Glutamatergic neuron (in vitro differentiated cells): ENCODE measurements around the gene MON1B. TPM values are rescaled to one million over a fixed set of nuclear protein-coding genes. Genes with fewer than 3 reads are reported as not detected.

Source experiments
- DNase-seq: peaks from one replicate; pipeline ENCODE4 v3.0.0; 2022
- H3K27ac Mint-ChIP-seq: one replicate; pipeline ENCODE4 v1.8.0; 2020; ENCODE audit warnings: mild to moderate bottlenecking, mixed read lengths, inconsistent platforms; ENCODE audit not compliant: unreplicated experiment
- H3K27me3 Mint-ChIP-seq: one replicate; pipeline ENCODE4 v1.8.0; 2020; ENCODE audit warnings: mild to moderate bottlenecking, moderate library complexity, mixed read lengths, inconsistent platforms; ENCODE audit not compliant: unreplicated experiment
- H3K36me3 Mint-ChIP-seq: one replicate; pipeline ENCODE4 v1.8.0; 2020; ENCODE audit warnings: mild to moderate bottlenecking, mixed read lengths, inconsistent platforms; ENCODE audit not compliant: unreplicated experiment
- H3K4me1 Mint-ChIP-seq: one replicate; pipeline ENCODE4 v1.8.0; 2020; ENCODE audit warnings: mild to moderate bottlenecking, low read depth, mixed read lengths, inconsistent platforms; ENCODE audit not compliant: unreplicated experiment
- H3K4me3 Mint-ChIP-seq: one replicate; pipeline ENCODE4 v1.8.0; 2020; ENCODE audit warnings: mild to moderate bottlenecking, mixed read lengths, inconsistent platforms; ENCODE audit not compliant: unreplicated experiment
- H3K9me3 Mint-ChIP-seq: one replicate; pipeline ENCODE4 v1.8.0; 2020; ENCODE audit warnings: mild to moderate bottlenecking, moderate library complexity, mixed read lengths, inconsistent platforms; ENCODE audit not compliant: unreplicated experiment
- CTCF ChIP-seq: fragments of 200-600 bp; sonication (generic); IDR thresholded peaks from one replicate; pipeline ENCODE4 v1.5.0; 2021; ENCODE audit not compliant: partially characterized antibody, unreplicated experiment
- long read RNA-seq: library from polyadenylated mRNA; unstranded; transcript quantifications from one replicate; pipeline ENCODE4 v2.0.0, GENCODE V29; 2020; ENCODE audit not compliant: unreplicated experiment
- total RNA-seq: library from RNA; stranded (reverse); fragmentation: NEBNext Ultra II Directional; extraction: Animal tissue kit (Norgen Biotek cat#: 25700); gene quantifications from one replicate; pipeline ENCODE4 v1.2.1, GENCODE V29; 2021; ENCODE audit not compliant: unreplicated experiment

Gene MON1B
- total RNA-seq = 47.0 TPM
- long read RNA-seq, full-length matches to known transcripts = 3 of 6 reads
- long read RNA-seq, partial matches to known transcripts = 2 of 6 reads
- long read RNA-seq, other reads (novel, unspliced or antisense) = 1 of 6 reads

GRCh38 chr16:77190478-77191258 lies at the start of gene MON1B:
TSS of gene MON1B (plus strand) at chr16:77191190. CDS start at chr16:77191486, 296 bp downstream.
- peak within 1 kb of the TSS; percentile 90 for H3K4me3 Mint-ChIP-seq
- H3K27ac Mint-ChIP-seq = peak within 1 kb of the TSS; percentile 95
- H3K27me3 Mint-ChIP-seq = peaks cover 5% of the 10 kb centered on the region
- H3K4me1 Mint-ChIP-seq = peaks cover 19% of the 10 kb centered on the region
- DNase-seq = peak; percentile 93
- peaks cover 8% of the 10 kb centered on the region for H3K36me3 Mint-ChIP-seq
- H3K9me3 Mint-ChIP-seq = peaks cover 12% of the 10 kb centered on the region
- TF ChIP-seq CTCF = no peak

- no peak overlapping the region for H3K4me3 Mint-ChIP-seq
- no peak for DNase-seq
- no peak overlapping the region for H3K27ac Mint-ChIP-seq
- peaks cover 6% of the 10 kb centered on the region for H3K9me3 Mint-ChIP-seq
- TF ChIP-seq CTCF = no peak
- no peaks in the 10 kb centered on the region for H3K27me3 Mint-ChIP-seq
- H3K36me3 Mint-ChIP-seq = peaks cover 5% of the 10 kb centered on the region
- peaks cover 2% of the 10 kb centered on the region for H3K4me1 Mint-ChIP-seq
Measured at GRCh38 chr16:77143364-77143763, 47.6 kb upstream of the MON1B start.

DNA sequence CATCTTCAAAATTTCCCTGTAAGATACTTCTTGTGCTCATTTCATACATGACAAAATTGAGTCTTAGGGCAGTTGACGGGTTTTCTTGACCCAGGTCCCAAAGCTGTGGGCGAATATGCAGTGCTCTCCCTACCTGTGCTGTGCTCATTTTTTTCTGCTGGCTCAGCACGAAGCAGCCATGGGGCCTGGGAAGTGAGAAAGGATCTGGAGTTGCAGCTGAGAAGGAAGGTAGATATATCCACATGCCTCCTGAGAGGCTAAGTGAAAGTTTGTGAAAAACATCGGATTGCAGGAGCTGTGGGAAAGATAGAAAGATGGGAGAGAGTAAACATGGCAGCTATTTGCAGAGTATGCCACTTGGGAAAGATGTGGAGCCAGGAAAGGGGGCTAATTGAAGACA lies 42.9 kb upstream of the MON1B start:
- TF ChIP-seq CTCF = no peak
- Mint-ChIP-seq H3K9me3 (peaks cover 2% of the 10 kb centered on the region), H3K27me3 (no peaks in the 10 kb centered on the region), H3K4me1 (no peaks in the 10 kb centered on the region), H3K36me3 (peaks cover 5% of the 10 kb centered on the region), H3K27ac (no peak overlapping the region), H3K4me3 (no peak overlapping the region)
- DNase-seq = no peak

- H3K4me1 Mint-ChIP-seq = peaks cover 7% of the 10 kb centered on the region
- DNase-seq = no peak
- TF ChIP-seq CTCF = no peak
- H3K36me3 Mint-ChIP-seq = no peaks in the 10 kb centered on the region
- H3K27me3 Mint-ChIP-seq = no peaks in the 10 kb centered on the region
- no peaks in the 10 kb centered on the region for H3K9me3 Mint-ChIP-seq
- no peak overlapping the region for H3K27ac Mint-ChIP-seq
- no peak overlapping the region for H3K4me3 Mint-ChIP-seq
Measured at GRCh38 chr16:77157346-77158058, 33.5 kb upstream of the MON1B start.
